ENCODE measurements around the gene ABLIM2.

GRCh38 chr4:8099981-8100464 is 58.6 kb downstream of the ABLIM2 start:
- TF ChIP-seq, protein P1, sequence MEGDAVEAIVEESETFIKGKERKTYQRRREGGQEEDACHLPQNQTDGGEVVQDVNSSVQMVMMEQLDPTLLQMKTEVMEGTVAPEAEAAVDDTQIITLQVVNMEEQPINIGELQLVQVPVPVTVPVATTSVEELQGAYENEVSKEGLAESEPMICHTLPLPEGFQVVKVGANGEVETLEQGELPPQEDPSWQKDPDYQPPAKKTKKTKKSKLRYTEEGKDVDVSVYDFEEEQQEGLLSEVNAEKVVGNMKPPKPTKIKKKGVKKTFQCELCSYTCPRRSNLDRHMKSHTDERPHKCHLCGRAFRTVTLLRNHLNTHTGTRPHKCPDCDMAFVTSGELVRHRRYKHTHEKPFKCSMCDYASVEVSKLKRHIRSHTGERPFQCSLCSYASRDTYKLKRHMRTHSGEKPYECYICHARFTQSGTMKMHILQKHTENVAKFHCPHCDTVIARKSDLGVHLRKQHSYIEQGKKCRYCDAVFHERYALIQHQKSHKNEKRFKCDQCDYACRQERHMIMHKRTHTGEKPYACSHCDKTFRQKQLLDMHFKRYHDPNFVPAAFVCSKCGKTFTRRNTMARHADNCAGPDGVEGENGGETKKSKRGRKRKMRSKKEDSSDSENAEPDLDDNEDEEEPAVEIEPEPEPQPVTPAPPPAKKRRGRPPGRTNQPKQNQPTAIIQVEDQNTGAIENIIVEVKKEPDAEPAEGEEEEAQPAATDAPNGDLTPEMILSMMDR (conservative IDR thresholded peaks at IDR 0.05; ENCODE audit: low read depth, low read length): no peak
- no peak for TF ChIP-seq EZH2 (IDR thresholded peaks at IDR 0.05; ENCODE audit: borderline replicate concordance, low read depth, low read length, poor library complexity, severe bottlenecking)
